Measurements from ENCODE around the gene GPD2.

- no peak for TF ChIP-seq EZH2 (IDR thresholded peaks at IDR 0.05; ENCODE audit: borderline replicate concordance, insufficient read depth, low read depth, low read length, poor library complexity, severe bottlenecking)
- TF ChIP-seq CTCF (IDR thresholded peaks at IDR 0.05): no peak
Measured at GRCh38 chr2:156576005-156576404, 139.8 kb downstream of the GPD2 start.
